T-cell (primary cell): Measurements from ENCODE around the gene HEMK1. TPM values are rescaled to one million over a fixed set of nuclear protein-coding genes. Genes with fewer than 3 reads are reported as not detected.
A peak's percentile ranks its signal among the peaks of the same experiment; 100 is the strongest.

Experiments
- ATAC-seq, 4 experiments: fragments of 200-7000 bp in 3 of 4; fragments of 150-1000 bp in 1 of 4; cut with Tn5 transposase; replicated peaks in 1 of 4; 1 replicate in 3 of 4; 2 replicates in 1 of 4; pipeline ENCODE4 v1.10.0; 2021; ENCODE audit warnings: moderate library complexity in 3 of 4, mild to moderate bottlenecking in 2 of 4, moderate number of reproducible peaks in 1 of 4
- CTCF ChIA-PET, 2 donors: fragments of 300-600 bp; sonication (Branson Sonifier 250); formaldehyde crosslinking; loops; one replicate each; lab custom pipeline; 2022; ENCODE audit warnings: antibody characterized with exemption in 2 of 2; lab: Charles Lee
- POLR2A ChIA-PET, 2 donors: fragments of 300-600 bp; sonication (Branson Sonifier 250); formaldehyde crosslinking; loops; one replicate each; lab custom pipeline; 2022; ENCODE audit warnings: antibody characterized with exemption in 2 of 2; lab: Charles Lee
- DNase-seq, 35 experiments: peaks; one replicate each; pipeline versions ENCODE4 v3.0.0 to v3.0.0-alpha.2; 2013 to 2023
- H3K27ac ChIP-seq: one replicate; pipeline ENCODE4 v1.5.1; 2013; ENCODE audit warnings: low read length
- H3K27me3 ChIP-seq, 2 experiments: replicated peaks in 1 of 2; 1 replicate in 1 of 2; 2 replicates in 1 of 2; pipeline versions ENCODE4 v1.6.1 to v1.7.0; 2013; ENCODE audit warnings: low read length in 1 of 2, mixed read lengths in 1 of 2; ENCODE audit not compliant: control insufficient read depth in 2 of 2, insufficient read depth in 2 of 2; ENCODE audit errors: extremely low read depth in 1 of 2
- H3K36me3 ChIP-seq, 2 donors: 1 replicate in 1 of 2; 2 replicates in 1 of 2; pipeline versions ENCODE4 v1.6.1 to v1.7.0; 2013; ENCODE audit warnings: low read length in 1 of 2; ENCODE audit not compliant: control insufficient read depth in 2 of 2, insufficient read depth in 1 of 2; ENCODE audit errors: extremely low read depth in 1 of 2
- H3K4me1 ChIP-seq, 2 experiments: 1 replicate in 1 of 2; 2 replicates in 1 of 2; pipeline versions ENCODE4 v1.6.1 to v1.7.0; 2013; ENCODE audit warnings: low read length in 2 of 2, mixed read lengths in 1 of 2; ENCODE audit not compliant: insufficient read depth in 2 of 2, control insufficient read depth in 1 of 2; ENCODE audit errors: extremely low read depth in 1 of 2
- H3K4me3 ChIP-seq, 2 donors: 1 replicate in 1 of 2; 2 replicates in 1 of 2; pipeline versions ENCODE4 v1.5.1 to v1.7.0; 2013; ENCODE audit warnings: mild to moderate bottlenecking in 2 of 2, low read length in 1 of 2, moderate library complexity in 1 of 2; ENCODE audit not compliant: control insufficient read depth in 1 of 2; ENCODE audit errors: extremely low read depth in 1 of 2
- H3K9me3 ChIP-seq: 2 replicates; pipeline ENCODE4 v1.7.0; 2013
- H3K27ac Mint-ChIP-seq, 2 donors: one replicate each; pipeline ENCODE4 v1.8.0; 2020 to 2021; ENCODE audit warnings: mild to moderate bottlenecking in 2 of 2, mixed read lengths in 2 of 2
- H3K27me3 Mint-ChIP-seq, 2 donors: one replicate each; pipeline ENCODE4 v1.8.0; 2021 to 2022; ENCODE audit warnings: mixed read lengths in 2 of 2
- H3K36me3 Mint-ChIP-seq: one replicate; pipeline ENCODE4 v1.8.0; 2021; ENCODE audit warnings: mixed read lengths
- H3K4me1 Mint-ChIP-seq, 3 donors: one replicate each; pipeline ENCODE4 v1.8.0; 2020 to 2022; ENCODE audit warnings: mixed read lengths in 3 of 3, mild to moderate bottlenecking in 1 of 3
- H3K4me3 Mint-ChIP-seq, 3 donors: one replicate each; pipeline ENCODE4 v1.8.0; 2020 to 2022; ENCODE audit warnings: mild to moderate bottlenecking in 3 of 3, mixed read lengths in 3 of 3, moderate library complexity in 3 of 3
- H3K9me3 Mint-ChIP-seq, 3 donors: one replicate each; pipeline ENCODE4 v1.8.0; 2020 to 2022; ENCODE audit warnings: mixed read lengths in 3 of 3
- WGBS: methylation state at CpG from one replicate; pipeline ENCODE4 v1.1.5; 2013; ENCODE audit warnings: missing lambda C conversion rate; ENCODE audit not compliant: insufficient coverage; 5-methylcytosine and 5-hydroxymethylcytosine counted together
- total RNA-seq, 35 experiments: library from RNA in 6 of 35; stranded (reverse) in 6 of 35; fragments of 120-200 nt in 1 of 35; gene quantifications; one replicate each; pipeline versions ENCODE4 v1.2.1 to v1.2.4 and lab custom pipeline; 2013 to 2026

HEMK1 gene, protein sequence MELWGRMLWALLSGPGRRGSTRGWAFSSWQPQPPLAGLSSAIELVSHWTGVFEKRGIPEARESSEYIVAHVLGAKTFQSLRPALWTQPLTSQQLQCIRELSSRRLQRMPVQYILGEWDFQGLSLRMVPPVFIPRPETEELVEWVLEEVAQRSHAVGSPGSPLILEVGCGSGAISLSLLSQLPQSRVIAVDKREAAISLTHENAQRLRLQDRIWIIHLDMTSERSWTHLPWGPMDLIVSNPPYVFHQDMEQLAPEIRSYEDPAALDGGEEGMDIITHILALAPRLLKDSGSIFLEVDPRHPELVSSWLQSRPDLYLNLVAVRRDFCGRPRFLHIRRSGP
- total RNA-seq (10 to 100 TPM; 35.5 to 66.6 (median 42.0) TPM), total RNA-seq (lab: John Stamatoyannopoulos, UW) (26.8 to 191 (median 58.1) reads per million in 29 experiments)
- 32.4 TPM for total RNA-seq (2013)

DNA sequence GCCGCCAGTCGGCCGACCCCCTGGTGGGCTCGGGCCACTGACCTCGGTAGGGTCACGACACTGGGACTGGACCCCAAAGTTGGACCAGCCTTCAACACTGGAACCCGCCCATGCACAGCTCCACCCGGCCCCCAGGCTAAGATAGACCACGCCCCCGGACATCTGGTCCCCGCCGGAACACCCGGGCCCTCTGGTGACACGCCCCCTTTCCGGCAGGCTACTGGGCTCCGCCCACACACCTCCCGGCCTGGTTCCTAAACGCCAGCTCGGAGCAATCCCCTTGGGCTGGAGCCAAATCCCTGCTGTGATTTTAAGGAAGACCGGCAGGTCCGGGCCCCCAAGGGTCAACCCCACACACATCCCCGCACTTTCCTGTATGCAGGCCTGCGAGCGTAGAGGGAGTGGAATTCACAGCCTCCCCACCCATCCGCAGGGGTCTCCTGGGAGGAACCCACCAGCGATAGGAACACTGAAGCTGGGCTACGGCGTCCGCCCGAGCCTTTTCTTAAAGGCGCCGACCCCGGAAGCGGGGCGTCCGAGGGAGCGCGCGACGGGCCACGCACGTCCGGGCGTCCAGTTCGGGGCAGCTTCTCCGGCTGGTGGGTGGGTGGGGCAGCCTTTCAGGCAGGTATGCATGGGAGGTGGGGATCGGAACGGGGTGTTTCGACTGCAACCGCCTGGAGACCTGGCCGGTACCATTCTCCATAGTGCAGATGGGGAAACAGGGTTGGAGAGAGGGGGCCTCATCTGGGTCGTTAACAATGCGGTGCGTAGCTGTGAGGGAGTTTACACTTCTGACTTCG lies at the start of gene HEMK1:
Gene HEMK1 (plus strand): TSS at position 576 of the 803 bp plus-strand sequence. CDS start 1,583 bp downstream, outside the sequence.
- Histone ChIP-seq H3K27me3 (no peaks in the 10 kb centered on the region), H3K9me3 (no peaks in the 10 kb centered on the region), H3K4me3 (peak within 1 kb of the TSS; percentile 90 to 95), H3K4me1 (peaks cover 34 to 74% of the 10 kb centered on the region in 2 experiments), H3K27ac (peak within 1 kb of the TSS; percentile 88), H3K36me3 (peaks cover 0 to 7% of the 10 kb centered on the region in 2 donors)
- peak; percentile 74 to 94 (median 86) for DNase-seq
- ChIA-PET CTCF (interaction anchor here (0.5 to 6.3 kb wide), 8 partner anchors 20 to 954 kb away, joined by 3 to 139 read pairs (median 6); partner anchors contain the start of genes CISH (in 2 of the 2) and MAPKAPK3 (in 1 of the 2)), POLR2A (interaction anchor here in 1 of 2 donors (0.6 to 0.9 kb wide), 2 partner anchors 42 to 96 kb away, joined by 3 read pairs; no protein-coding TSS in a partner anchor)
- no peaks in the 10 kb centered on the region for H3K27me3 Mint-ChIP-seq
- peak within 1 kb of the TSS; percentile 97 to 98 for H3K27ac Mint-ChIP-seq
- H3K36me3 Mint-ChIP-seq = no peaks in the 10 kb centered on the region
- peak; percentile 58 to 69 (median 64) for ATAC-seq
- H3K4me1 Mint-ChIP-seq = peaks cover 62 to 76% (median 69%) of the 10 kb centered on the region in 3 donors
- H3K9me3 Mint-ChIP-seq = no peaks in the 10 kb centered on the region
- WGBS = under 1% methylated on average over 53 of the region's 55 CpGs
- peak within 1 kb of the TSS; percentile 84 to 93 (median 90) for H3K4me3 Mint-ChIP-seq

GRCh38 chr3:50520849-50521248 lies 48.5 kb upstream of the HEMK1 start:
- ChIA-PET POLR2A (no interaction called here), CTCF (no interaction called here)
- Histone ChIP-seq H3K36me3 (no peaks in the 10 kb centered on the region), H3K9me3 (no peaks in the 10 kb centered on the region), H3K27ac (no peak overlapping the region), H3K4me3 (no peak overlapping the region), H3K27me3 (peaks cover 0 to 23% of the 10 kb centered on the region in 2 experiments), H3K4me1 (peaks cover 2 to 8% of the 10 kb centered on the region in 2 experiments)
- H3K4me1 Mint-ChIP-seq = peaks cover 8 to 15% (median 13%) of the 10 kb centered on the region in 3 donors
- peaks cover 5 to 7% of the 10 kb centered on the region in 2 donors for H3K27me3 Mint-ChIP-seq
- no peak overlapping the region for H3K4me3 Mint-ChIP-seq
- WGBS = 73% methylated on average over 3 of the region's 3 CpGs
- H3K36me3 Mint-ChIP-seq = no peaks in the 10 kb centered on the region
- DNase-seq (no peak), ATAC-seq (no peak)
- no peak overlapping the region for H3K27ac Mint-ChIP-seq
- H3K9me3 Mint-ChIP-seq = no peaks in the 10 kb centered on the region

DNA sequence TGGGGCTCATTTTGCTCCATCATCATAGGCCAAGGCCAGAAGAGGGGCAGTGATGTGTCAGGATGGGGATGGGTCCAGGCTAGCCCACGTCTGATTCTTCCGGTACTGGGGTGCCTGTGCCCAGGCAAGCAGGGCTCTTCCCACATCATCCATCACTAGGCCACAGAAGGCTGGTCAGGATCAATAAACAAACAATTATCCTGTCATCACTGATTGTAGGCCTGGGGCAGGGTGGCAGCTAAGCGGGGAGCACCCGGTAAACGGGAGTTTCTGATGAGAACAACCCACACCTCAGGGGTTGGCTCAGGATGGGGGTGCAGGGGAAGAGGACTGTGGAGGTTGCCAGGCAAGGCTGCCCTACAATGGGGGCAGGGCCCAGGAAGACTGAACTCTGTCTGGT lies 47.8 kb upstream of the HEMK1 start:
- DNase-seq (no peak), ATAC-seq (no peak)
- H3K4me3 Mint-ChIP-seq = no peak overlapping the region
- POLR2A ChIA-PET = no interaction called here
- peaks cover 0 to 27% of the 10 kb centered on the region in 2 experiments for H3K27me3 ChIP-seq
- WGBS = no CpG with 5 or more reads among the region's 5 CpGs
- H3K36me3 Mint-ChIP-seq = no peaks in the 10 kb centered on the region
- H3K9me3 Mint-ChIP-seq = no peaks in the 10 kb centered on the region
- no peak overlapping the region for H3K27ac ChIP-seq
- H3K36me3 ChIP-seq = no peaks in the 10 kb centered on the region
- H3K9me3 ChIP-seq = no peaks in the 10 kb centered on the region
- H3K27ac Mint-ChIP-seq = no peak overlapping the region
- H3K4me1 ChIP-seq = peaks cover 0 to 3% of the 10 kb centered on the region in 2 experiments
- no peak overlapping the region for H3K4me3 ChIP-seq
- CTCF ChIA-PET = no interaction called here
- H3K4me1 Mint-ChIP-seq = peaks cover 8 to 11% (median 10%) of the 10 kb centered on the region in 3 donors
- peaks cover 7% of the 10 kb centered on the region in 2 donors for H3K27me3 Mint-ChIP-seq

GRCh38 chr3:50523279-50523811 lies 46.0 kb upstream of the HEMK1 start:
- H3K9me3 ChIP-seq = no peaks in the 10 kb centered on the region
- POLR2A ChIA-PET = interaction anchor here in 1 of 2 donors (0.5 kb wide), 1 partner anchor 47 kb away, joined by 3 read pairs; no protein-coding TSS in a partner anchor

DNA sequence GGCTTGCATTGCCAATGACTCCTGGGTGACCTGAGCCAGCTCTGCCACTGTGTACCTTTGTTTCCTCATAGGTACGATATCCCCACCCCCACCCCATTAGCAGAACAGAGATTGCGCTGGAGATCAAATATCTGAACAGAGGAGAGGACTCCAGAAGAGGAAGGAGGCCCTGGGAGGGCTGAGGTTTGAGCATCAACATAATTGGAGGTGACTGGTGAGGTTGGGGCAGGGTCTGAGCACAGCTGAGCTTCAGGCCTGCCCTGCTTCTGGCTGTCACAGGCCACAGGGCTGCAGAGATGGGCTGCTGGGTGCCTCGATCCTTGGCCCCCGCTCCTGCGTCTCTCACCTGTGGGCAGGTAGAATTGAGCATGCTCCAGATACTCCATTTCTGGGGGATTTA lies 44.6 kb upstream of the HEMK1 start:
- H3K9me3 ChIP-seq = no peaks in the 10 kb centered on the region
- H3K27me3 ChIP-seq = peaks cover 0 to 35% of the 10 kb centered on the region in 2 experiments
- 80% methylated on average over 3 of the region's 5 CpGs for WGBS
- ChIA-PET POLR2A (no interaction called here), CTCF (interaction anchor here in 1 of 2 donors (0.6 kb wide), 1 partner anchor 11 kb away, joined by 5 read pairs; no protein-coding TSS in a partner anchor)
- H3K4me3 Mint-ChIP-seq = no peak overlapping the region
- no peaks in the 10 kb centered on the region for H3K9me3 Mint-ChIP-seq
- H3K36me3 Mint-ChIP-seq = no peaks in the 10 kb centered on the region
- no peak overlapping the region for H3K4me3 ChIP-seq
- no peaks in the 10 kb centered on the region for H3K4me1 ChIP-seq
- H3K36me3 ChIP-seq = no peaks in the 10 kb centered on the region
- H3K27me3 Mint-ChIP-seq = peaks cover 3 to 12% of the 10 kb centered on the region in 2 donors
- ATAC-seq = no peak
- H3K4me1 Mint-ChIP-seq = peaks cover 0 to under 1% (median under 1%) of the 10 kb centered on the region in 3 donors
- no peak for DNase-seq
- H3K27ac ChIP-seq = no peak overlapping the region
- no peak overlapping the region for H3K27ac Mint-ChIP-seq

More at GRCh38 chr3:50523279-50523811, 46.0 kb upstream of the HEMK1 start:
- DNase-seq (no peak), ATAC-seq (no peak)
- Histone ChIP-seq H3K36me3 (no peaks in the 10 kb centered on the region), H3K27ac (no peak overlapping the region), H3K27me3 (peaks cover 0 to 30% of the 10 kb centered on the region in 2 experiments), H3K4me1 (peaks cover 0 to 3% of the 10 kb centered on the region in 2 experiments), H3K4me3 (no peak overlapping the region)
- Mint-ChIP-seq H3K4me3 (no peak overlapping the region), H3K4me1 (peaks cover 8 to 9% (median 8%) of the 10 kb centered on the region in 3 donors), H3K27me3 (peaks cover 5 to 7% of the 10 kb centered on the region in 2 donors), H3K27ac (no peak overlapping the region), H3K9me3 (no peaks in the 10 kb centered on the region), H3K36me3 (no peaks in the 10 kb centered on the region)
- CTCF ChIA-PET = interaction anchor here (0.6 to 0.7 kb wide), 3 partner anchors 9 to 1046 kb away, joined by 3 to 6 read pairs (median 3); no protein-coding TSS in a partner anchor
- 78% methylated on average over 2 of the region's 9 CpGs for WGBS
